Colonic mucosa (tissue), 4 donors: Measurements from ENCODE around the gene GLRX2. TPM values are rescaled to one million over a fixed set of nuclear protein-coding genes. Genes with fewer than 3 reads are reported as not detected.
"Not testable (repeated sequence)": the region's sequence is repeated elsewhere in the genome, so short reads cannot be mapped to it uniquely, and the experiment has no call there.

Experiments used
- DNase-seq: peaks from one replicate; pipeline ENCODE4 v3.0.0-alpha.2; 2020
- H3K27ac ChIP-seq: fragments of 200-600 bp; one replicate; pipeline ENCODE4 v1.8.0; 2021
- H3K27me3 ChIP-seq: fragments of 200-600 bp; one replicate; pipeline ENCODE4 v1.8.0; 2021
- H3K36me3 ChIP-seq: fragments of 200-600 bp; one replicate; pipeline ENCODE4 v1.8.0; 2021
- H3K4me1 ChIP-seq: fragments of 200-600 bp; one replicate; pipeline ENCODE4 v1.8.0; 2021; ENCODE audit warnings: mild to moderate bottlenecking
- H3K4me3 ChIP-seq: fragments of 200-600 bp; one replicate; pipeline ENCODE4 v1.8.0; 2021
- H3K9ac ChIP-seq, 2 donors: one replicate each; pipeline ENCODE4 v1.7.0; 2013; ENCODE audit warnings: control low read depth in 2 of 2, low read depth in 2 of 2, low read length in 2 of 2
- H3K9me3 ChIP-seq: fragments of 200-600 bp; one replicate; pipeline ENCODE4 v1.8.0; 2021
- CTCF ChIP-seq: fragments of 200-600 bp; IDR thresholded peaks from one replicate; pipeline ENCODE4 v1.8.0; 2022; ENCODE audit warnings: antibody characterized with exemption, mild to moderate bottlenecking
- intact Hi-C: fragments of 100-400 bp; cut with DNase I; formaldehyde crosslinking; loops from one replicate; pipeline ENCODE4 v1.14.1; 2022
- total RNA-seq, 2 donors: library from RNA; stranded (reverse); fragmentation: NEBNext Ultra II Directional in 1 of 2; extraction: Animal tissue kit (Norgen Biotek cat#: 25700) in 1 of 2; gene quantifications; one replicate each; pipeline ENCODE4 v1.2.1, GENCODE V29; 2021
- donor health status: healthy.
- donor health status: DM: no; HTN: no; CAD: no.
- donor health status: DM: no; HTN: no; CAD: no.

The GLRX2 gene
- total RNA-seq, 2 donors from 2014 or later: 22.3 to 38.1 TPM

- Histone ChIP-seq H3K27ac (peak within 1 kb of the TSS; percentile 99), H3K4me1 (peaks cover 7% of the 10 kb centered on the region), H3K27me3 (no peaks in the 10 kb centered on the region), H3K36me3 (no peaks in the 10 kb centered on the region), H3K9ac (peak within 1 kb of the TSS; percentile 88 to 98), H3K4me3 (peak within 1 kb of the TSS; percentile 77), H3K9me3 (no peaks in the 10 kb centered on the region)
- TF ChIP-seq CTCF: peak; percentile 92
- DNase-seq: peak; percentile 99
- intact Hi-C loops: loop anchor here (10.0 kb wide), 1 partner anchor 317 kb away; the partner anchor contains the start of gene RGS2
Observed at GRCh38 chr1:193121616-193122593, 16.7 kb upstream of the GLRX2 start, which contains the start of gene CDC73. Gene CDC73, plus strand, starts transcription at chr1:193122031. Its CDS starts 170 bp downstream, at chr1:193122201.

- Histone ChIP-seq H3K9me3 (no peaks in the 10 kb centered on the region), H3K27me3 (no peaks in the 10 kb centered on the region), H3K36me3 (no peaks in the 10 kb centered on the region), H3K27ac (no peak overlapping the region), H3K4me1 (peaks cover 7% of the 10 kb centered on the region), H3K9ac (no peak overlapping the region), H3K4me3 (no peak overlapping the region)
- intact Hi-C loops: loop anchor here (10.0 kb wide), 1 partner anchor 316 kb away; the partner anchor contains the start of gene RGS2
- no peak for TF ChIP-seq CTCF
- no peak for DNase-seq
Observed at GRCh38 chr1:193120604-193121166, 15.5 kb upstream of the GLRX2 start.

- Histone ChIP-seq H3K27ac (no peak overlapping the region), H3K36me3 (no peaks in the 10 kb centered on the region), H3K9ac (no peak overlapping the region), H3K9me3 (no peaks in the 10 kb centered on the region), H3K4me1 (peaks cover 7% of the 10 kb centered on the region), H3K4me3 (no peak overlapping the region), H3K27me3 (no peaks in the 10 kb centered on the region)
- TF ChIP-seq CTCF: no peak
- DNase-seq: no peak
- intact Hi-C loops: no loop called here
Observed at GRCh38 chr1:193118803-193119730, 13.9 kb upstream of the GLRX2 start.

DNA sequence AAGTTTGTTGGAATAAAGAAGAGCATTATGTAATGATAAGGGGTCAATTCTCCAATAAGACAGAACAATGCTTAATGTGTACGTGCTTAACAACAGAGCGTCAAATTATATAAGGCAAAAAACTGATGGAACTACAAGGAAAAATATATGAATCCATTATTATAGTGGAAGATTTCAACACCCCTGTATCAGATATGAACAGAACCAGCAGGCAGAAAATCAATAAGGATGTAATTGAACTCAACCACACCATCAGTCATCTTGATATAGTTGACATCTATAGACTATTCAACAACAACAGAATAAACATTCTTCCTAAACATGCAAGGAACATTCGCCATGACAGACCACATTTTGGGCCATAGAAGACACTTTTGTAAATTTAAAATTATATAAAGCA, 13.0 kb upstream of the GLRX2 start:
- H3K27ac ChIP-seq: no peak overlapping the region
- no peaks in the 10 kb centered on the region for H3K36me3 ChIP-seq
- no peaks in the 10 kb centered on the region for H3K4me1 ChIP-seq
- no peaks in the 10 kb centered on the region for H3K9me3 ChIP-seq
- intact Hi-C loops: no loop called here
- H3K9ac ChIP-seq: no peak overlapping the region
- no peak for TF ChIP-seq CTCF
- H3K4me3 ChIP-seq: no peak overlapping the region
- no peaks in the 10 kb centered on the region for H3K27me3 ChIP-seq
- no peak for DNase-seq

- H3K4me1 ChIP-seq, H3K27me3 ChIP-seq, H3K27ac ChIP-seq, H3K9ac ChIP-seq, intact Hi-C loops, H3K36me3 ChIP-seq, H3K9me3 ChIP-seq, DNase-seq, H3K4me3 ChIP-seq: not testable (repeated sequence)
Observed at GRCh38 chr1:193117167-193117566, 12.0 kb upstream of the GLRX2 start.
